ENCODE measurements around the gene JAM3. TPM values are rescaled to one million over a fixed set of nuclear protein-coding genes. Genes with fewer than 3 reads are reported as not detected.
A peak's percentile ranks its signal among the peaks of the same experiment; 100 is the strongest.

The JAM3 gene
- polyA plus RNA-seq, 1 donor from 2014 or later, result 46.1 TPM

GRCh38 chr11:134038897-134039470 lies 29.9 kb upstream of the JAM3 start:
- Histone ChIP-seq H3F3A (ENCODE audit: insufficient read depth, low read length, poor library complexity, severe bottlenecking) (no peaks in the 10 kb centered on the region), H3K4me2 (ENCODE audit: low read length) (no peak overlapping the region)

More at GRCh38 chr11:134038897-134039470, 29.9 kb upstream of the JAM3 start:
- Histone ChIP-seq H3K4me3 (ENCODE audit: low read length) (no peak overlapping the region), H2AFZ (ENCODE audit: low read depth, low read length) (no peak overlapping the region), H4K20me1 (ENCODE audit: insufficient read depth) (no peaks in the 10 kb centered on the region), H3K9me3 (ENCODE audit: low read length) (no peaks in the 10 kb centered on the region), H3K9ac (ENCODE audit: low read length) (peak overlapping the region; percentile 20), H3K36me3 (ENCODE audit: insufficient read depth, low read length) (no peaks in the 10 kb centered on the region), H3K27ac (ENCODE audit: low read length) (no peak overlapping the region), H3K79me2 (replicated peaks; ENCODE audit: insufficient read depth, low read length) (no peaks in the 10 kb centered on the region), H3K27me3 (ENCODE audit: insufficient read depth, low read depth, low read length) (no peaks in the 10 kb centered on the region), H3K9me2 (ENCODE audit: insufficient read depth, low read length) (no peaks in the 10 kb centered on the region)
- TF ChIP-seq REST (IDR thresholded peaks at IDR 0.05; ENCODE audit: borderline replicate concordance) (no peak), TAF1 (IDR thresholded peaks at IDR 0.05; ENCODE audit: low read depth) (no peak), POLR2AphosphoS5 (IDR thresholded peaks at IDR 0.05) (no peak), MXI1 (conservative IDR thresholded peaks at IDR 0.05; ENCODE audit: poor library complexity, severe bottlenecking) (no peak), RAD21 (conservative IDR thresholded peaks at IDR 0.05) (no peak), SMC3 (conservative IDR thresholded peaks at IDR 0.05; ENCODE audit: poor library complexity) (no peak), EP300 (conservative IDR thresholded peaks at IDR 0.05; ENCODE audit: poor library complexity, severe bottlenecking) (no peak), CTCF (IDR thresholded peaks at IDR 0.05; ENCODE audit: poor library complexity, severe bottlenecking) (no peak), EZH2 (IDR thresholded peaks at IDR 0.05; ENCODE audit: borderline replicate concordance, insufficient read depth, low read length, poor library complexity, severe bottlenecking) (no peak)
